Prostate gland (tissue), 2 donors: ENCODE data around the gene CCDC148.

Experiments
- POLR2AphosphoS5 ChIP-seq: sonication (generic); formaldehyde crosslinking; IDR thresholded peaks from one replicate; pipeline ENCODE4 v1.6.1; 2017; ENCODE audit warnings: antibody characterized with exemption
- TF ChIP-seq, protein P1 (sequence below), 4 experiments: fragments of 200-600 bp in 2 of 4; fragments of 450-650 bp in 2 of 4; sonication (generic) in 2 of 4; IDR thresholded peaks; 1 replicate in 3 of 4; 2 replicates in 1 of 4; pipeline ENCODE4 v1.5.1; 2016 to 2019; ENCODE audit warnings: antibody characterized with exemption in 4 of 4, mild to moderate bottlenecking in 2 of 4, moderate library complexity in 2 of 4

DNA sequence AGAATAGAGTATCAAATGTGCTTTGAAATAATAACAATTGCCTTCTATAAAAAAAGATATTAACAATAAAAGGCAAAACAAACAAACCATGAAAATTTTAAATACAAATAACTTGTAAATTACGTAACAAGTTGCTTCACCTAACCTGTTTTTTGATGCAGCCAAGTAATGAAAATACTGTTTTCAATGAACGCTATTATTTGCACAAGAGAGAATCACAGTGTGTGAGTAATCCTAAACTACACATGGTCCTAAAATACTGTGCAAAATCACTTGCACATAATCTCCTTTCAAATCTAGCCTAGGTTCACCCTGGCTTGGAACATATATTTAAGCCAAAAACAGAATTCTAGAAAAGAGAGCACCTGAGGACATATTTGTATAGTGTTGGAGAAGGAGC lies 98.9 kb downstream of the CCDC148 start:
- TF ChIP-seq, protein P1, sequence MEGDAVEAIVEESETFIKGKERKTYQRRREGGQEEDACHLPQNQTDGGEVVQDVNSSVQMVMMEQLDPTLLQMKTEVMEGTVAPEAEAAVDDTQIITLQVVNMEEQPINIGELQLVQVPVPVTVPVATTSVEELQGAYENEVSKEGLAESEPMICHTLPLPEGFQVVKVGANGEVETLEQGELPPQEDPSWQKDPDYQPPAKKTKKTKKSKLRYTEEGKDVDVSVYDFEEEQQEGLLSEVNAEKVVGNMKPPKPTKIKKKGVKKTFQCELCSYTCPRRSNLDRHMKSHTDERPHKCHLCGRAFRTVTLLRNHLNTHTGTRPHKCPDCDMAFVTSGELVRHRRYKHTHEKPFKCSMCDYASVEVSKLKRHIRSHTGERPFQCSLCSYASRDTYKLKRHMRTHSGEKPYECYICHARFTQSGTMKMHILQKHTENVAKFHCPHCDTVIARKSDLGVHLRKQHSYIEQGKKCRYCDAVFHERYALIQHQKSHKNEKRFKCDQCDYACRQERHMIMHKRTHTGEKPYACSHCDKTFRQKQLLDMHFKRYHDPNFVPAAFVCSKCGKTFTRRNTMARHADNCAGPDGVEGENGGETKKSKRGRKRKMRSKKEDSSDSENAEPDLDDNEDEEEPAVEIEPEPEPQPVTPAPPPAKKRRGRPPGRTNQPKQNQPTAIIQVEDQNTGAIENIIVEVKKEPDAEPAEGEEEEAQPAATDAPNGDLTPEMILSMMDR (IDR thresholded peaks at IDR 0.05): no peak
- peak; percentile 67 for TF ChIP-seq POLR2AphosphoS5
